CD4-positive, alpha-beta T cell treated with Interleukin-15 for 4 hours (primary cell): ENCODE data around the gene AK3.
"Not testable (repeated sequence)": the region's sequence is repeated elsewhere in the genome, so short reads cannot be mapped to it uniquely, and the experiment has no call there.

Experiments
- DNase-seq: peaks from one replicate; pipeline ENCODE4 v3.0.0-alpha.2; 2020; ENCODE audit warnings: low spot score

AK3 gene

GRCh38 chr9:4666042-4666699 lies 74.8 kb downstream of the AK3 start, which contains the start of gene SPATA6L:
Gene SPATA6L, minus strand, starts transcription at chr9:4666480. Its CDS starts 230 bp downstream, at chr9:4666250.
- DNase-seq, result peak; percentile 29

GRCh38 chr9:4665357-4665756 lies 75.6 kb downstream of the AK3 start:
- no peak for DNase-seq

- no peak for DNase-seq
Observed at GRCh38 chr9:4663956-4664355, 77.0 kb downstream of the AK3 start.

GRCh38 chr9:4662989-4663792 lies 77.8 kb downstream of the AK3 start:
- peak; percentile 30 for DNase-seq

- peak; percentile 76 for DNase-seq
Observed at GRCh38 chr9:4662108-4662988, 78.7 kb downstream of the AK3 start, which contains the start of gene PLPP6. Gene PLPP6, plus strand, starts transcription at chr9:4662294. Its CDS starts 82 bp downstream, at chr9:4662376.

- peak; percentile 48 for DNase-seq
Observed at GRCh38 chr9:4661611-4662010, 79.4 kb downstream of the AK3 start.

GRCh38 chr9:4661165-4661564 lies 79.8 kb downstream of the AK3 start:
- DNase-seq, result no peak

GRCh38 chr9:4660665-4661064 lies 80.3 kb downstream of the AK3 start:
- DNase-seq, result not testable (repeated sequence)
